K562 (cell line): Measurements from ENCODE around the gene KAZN. TPM values are rescaled to one million over a fixed set of nuclear protein-coding genes. Genes with fewer than 3 reads are reported as not detected.

Experiments used
- ETV1 ChIP-seq: fragments of 450-650 bp; conservative IDR thresholded peaks from 2 replicates; pipeline ENCODE4 v1.6.1; 2016; ENCODE audit warnings: missing genetic modification characterization, control low read depth, low read depth, missing compliant biosample characterization
- GATAD2A ChIP-seq: fragments of 450-650 bp; IDR thresholded peaks from 2 replicates; pipeline ENCODE4 v1.6.1; 2017
- JUN ChIP-seq, 2 experiments: sonication (generic) in 1 of 2; formaldehyde crosslinking in 1 of 2; IDR thresholded peaks; 2 replicates each; pipeline versions ENCODE4 v1.6.1 to v1.8.0; 2012 to 2022; ENCODE audit warnings: borderline replicate concordance in 2 of 2, mild to moderate bottlenecking in 2 of 2, improper control_type of control experiment in 1 of 2, low read depth in 1 of 2, low read length in 1 of 2, missing genetic modification reagents in 1 of 2
- MEIS2 ChIP-seq: fragments of 450-650 bp; IDR thresholded peaks from 2 replicates; pipeline ENCODE4 v1.6.1; 2014; ENCODE audit warnings: mild to moderate bottlenecking; ENCODE audit not compliant: partially characterized antibody
- MLLT1 ChIP-seq, 2 experiments: fragments of 450-650 bp; IDR thresholded peaks; 2 replicates each; pipeline ENCODE4 v1.6.1; 2016
- PCBP1 ChIP-seq: fragments of 200-400 bp; formaldehyde crosslinking; IDR thresholded peaks from 2 replicates; pipeline ENCODE4 v1.6.1; 2018; ENCODE audit warnings: mild to moderate bottlenecking, low read depth, low read length; ENCODE audit not compliant: poor library complexity, severe bottlenecking
- PKNOX1 ChIP-seq: fragments of 450-650 bp; IDR thresholded peaks from 2 replicates; pipeline ENCODE4 v1.6.1; 2016
- POLR2A ChIP-seq: fragments of 450-650 bp; conservative IDR thresholded peaks from 2 replicates; pipeline ENCODE4 v1.6.1; 2016
- REST ChIP-seq, 2 experiments: fragments of 450-650 bp; formaldehyde crosslinking in 1 of 2; IDR thresholded peaks; 2 replicates each; pipeline versions ENCODE4 v1.4.0 to v1.6.1; 2014 to 2020; ENCODE audit warnings: mild to moderate bottlenecking in 2 of 2, borderline replicate concordance in 1 of 2, low read depth in 1 of 2
- RNF2 ChIP-seq: sonication (generic); IDR thresholded peaks from 2 replicates; pipeline ENCODE4 v1.6.1; 2016
- ZNF232 ChIP-seq: sonication (generic); formaldehyde crosslinking; IDR thresholded peaks from 2 replicates; pipeline ENCODE4 v1.8.0; 2022; ENCODE audit warnings: mild to moderate bottlenecking, missing genetic modification reagents
- ZNF384 ChIP-seq: IDR thresholded peaks from 2 replicates; pipeline ENCODE4 v1.6.1; 2012; ENCODE audit warnings: low read depth, low read length, improper control_type of control experiment
- polyA plus RNA-seq, 8 experiments: library from polyadenylated mRNA; depleted of rRNA in 4 of 8; stranded (reverse) in 5 of 8; unstranded in 3 of 8; fragments of >200 nt; fragmentation: Nextera tagmentation in 2 of 8; fragmentation: Illumina TruSeq in 1 of 8; extraction: Ambion mirVana in 2 of 8; extraction: Trizol in 1 of 8; gene quantifications; 2 replicates each; pipeline versions ENCODE4 v1.2.1 to v1.2.3, GENCODE V29; 2011 to 2014; ENCODE audit warnings: inconsistent platforms in 1 of 8, missing spikeins in 1 of 8
- total RNA-seq, 7 experiments: library from RNA; depleted of rRNA in 6 of 7; stranded (reverse); fragments of >200 nt in 6 of 7; fragmentation: Illumina TruSeq in 2 of 7; extraction: Trizol in 2 of 7; gene quantifications; 2 replicates each; pipeline versions ENCODE4 v1.2.1 to v1.2.3, GENCODE V29; 2011 to 2021; ENCODE audit warnings: low replicate concordance in 1 of 7
- TF ChIP-seq, protein P1 (sequence below): sonication (generic); formaldehyde crosslinking; IDR thresholded peaks from 2 replicates; pipeline ENCODE4 v1.8.0; 2022; ENCODE audit warnings: mild to moderate bottlenecking, missing genetic modification reagents

KAZN gene
- total and polyA plus RNA-seq, 9 of the 15 experiments (the other 6 are each of a cell fraction or from before 2014, with no cell fraction given) = 2.1 to 21.6 (median 5.4) TPM

- peak; percentile 38; the same call in 1 of the 2 replicates for TF ChIP-seq REST (IDR thresholded peaks at IDR 0.05; ENCODE audit: borderline replicate concordance)
- 0 out of 2 replicates have a peak, but pooled peaks have one; percentile 26 for TF ChIP-seq REST (CRISPR knock-in tag; IDR thresholded peaks at IDR 0.05; ENCODE audit: low read depth)
- TF ChIP-seq, protein P1, sequence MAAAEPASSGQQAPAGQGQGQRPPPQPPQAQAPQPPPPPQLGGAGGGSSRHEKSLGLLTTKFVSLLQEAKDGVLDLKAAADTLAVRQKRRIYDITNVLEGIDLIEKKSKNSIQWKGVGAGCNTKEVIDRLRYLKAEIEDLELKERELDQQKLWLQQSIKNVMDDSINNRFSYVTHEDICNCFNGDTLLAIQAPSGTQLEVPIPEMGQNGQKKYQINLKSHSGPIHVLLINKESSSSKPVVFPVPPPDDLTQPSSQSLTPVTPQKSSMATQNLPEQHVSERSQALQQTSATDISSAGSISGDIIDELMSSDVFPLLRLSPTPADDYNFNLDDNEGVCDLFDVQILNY (CRISPR knock-in tag) = no peak
- TF ChIP-seq MLLT1 (IDR thresholded peaks at IDR 0.05) = peak; percentile 96 to 98
- no peak for TF ChIP-seq JUN (IDR thresholded peaks at IDR 0.05; ENCODE audit: borderline replicate concordance, low read depth, low read length)
- no peak for TF ChIP-seq JUN (CRISPR knock-in tag; IDR thresholded peaks at IDR 0.05; ENCODE audit: borderline replicate concordance)
- TF ChIP-seq POLR2A = peak; percentile 99
- no peak for TF ChIP-seq PCBP1
- no peak for TF ChIP-seq ZNF384
- peak; percentile 66 for TF ChIP-seq ETV1 (tag)
- no peak for TF ChIP-seq GATAD2A
- TF ChIP-seq PKNOX1 = peak; percentile 95
- TF ChIP-seq ZNF232 = no peak
- peak; percentile 96 for TF ChIP-seq MEIS2
- peak; percentile 73 for TF ChIP-seq RNF2
Observed at GRCh38 chr1:14777516-14778506, 179.3 kb downstream of the KAZN start (continued).
